Breast epithelium (tissue), 3 donors: ENCODE data around the gene OR2A1.
"Not testable (repeated sequence)": the region's sequence is repeated elsewhere in the genome, so short reads cannot be mapped to it uniquely, and the experiment has no call there.

Experiments
- POLR2AphosphoS5 ChIP-seq, 3 donors: sonication (generic); formaldehyde crosslinking; IDR thresholded peaks; one replicate each; pipeline ENCODE4 v1.6.1; 2017; ENCODE audit warnings: antibody characterized with exemption in 3 of 3
- TF ChIP-seq, protein P1 (sequence below), 3 donors: fragments of 450-650 bp; IDR thresholded peaks; one replicate each; pipeline ENCODE4 v1.5.1; 2016 to 2017; ENCODE audit warnings: antibody characterized with exemption in 3 of 3, mild to moderate bottlenecking in 3 of 3, moderate library complexity in 3 of 3

DNA sequence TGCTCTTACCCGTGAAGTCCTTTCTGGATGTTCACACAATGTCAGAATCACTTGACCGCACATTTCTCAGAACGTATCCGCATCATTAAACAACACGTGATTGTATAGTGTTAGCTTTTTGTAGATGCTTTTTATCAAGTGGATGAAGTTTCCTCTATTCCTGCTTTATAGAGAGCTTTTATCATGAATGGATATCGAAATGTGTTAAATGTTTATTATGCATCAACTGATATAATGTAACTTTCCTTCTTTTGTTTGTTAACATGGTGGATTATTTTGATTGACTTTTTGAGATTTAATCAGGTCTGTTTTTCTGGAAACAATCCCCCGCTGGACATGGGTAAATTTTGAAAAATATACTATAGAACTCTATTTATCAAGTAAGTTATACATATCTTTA lies 47.5 kb upstream of the OR2A1 start, which contains the start of gene OR2A7:
- TF ChIP-seq, protein P1, sequence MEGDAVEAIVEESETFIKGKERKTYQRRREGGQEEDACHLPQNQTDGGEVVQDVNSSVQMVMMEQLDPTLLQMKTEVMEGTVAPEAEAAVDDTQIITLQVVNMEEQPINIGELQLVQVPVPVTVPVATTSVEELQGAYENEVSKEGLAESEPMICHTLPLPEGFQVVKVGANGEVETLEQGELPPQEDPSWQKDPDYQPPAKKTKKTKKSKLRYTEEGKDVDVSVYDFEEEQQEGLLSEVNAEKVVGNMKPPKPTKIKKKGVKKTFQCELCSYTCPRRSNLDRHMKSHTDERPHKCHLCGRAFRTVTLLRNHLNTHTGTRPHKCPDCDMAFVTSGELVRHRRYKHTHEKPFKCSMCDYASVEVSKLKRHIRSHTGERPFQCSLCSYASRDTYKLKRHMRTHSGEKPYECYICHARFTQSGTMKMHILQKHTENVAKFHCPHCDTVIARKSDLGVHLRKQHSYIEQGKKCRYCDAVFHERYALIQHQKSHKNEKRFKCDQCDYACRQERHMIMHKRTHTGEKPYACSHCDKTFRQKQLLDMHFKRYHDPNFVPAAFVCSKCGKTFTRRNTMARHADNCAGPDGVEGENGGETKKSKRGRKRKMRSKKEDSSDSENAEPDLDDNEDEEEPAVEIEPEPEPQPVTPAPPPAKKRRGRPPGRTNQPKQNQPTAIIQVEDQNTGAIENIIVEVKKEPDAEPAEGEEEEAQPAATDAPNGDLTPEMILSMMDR (IDR thresholded peaks at IDR 0.05) = not testable (repeated sequence)
- TF ChIP-seq POLR2AphosphoS5 (IDR thresholded peaks at IDR 0.05) = not testable (repeated sequence)
